GM20431 (cell line): ENCODE data around the gene PLCL2.

Source experiments
- in situ Hi-C: fragments of 300-500 bp; cut with MseI, MboI; formaldehyde crosslinking; loops from one replicate; pipeline ENCODE4 v1.15.0; 2020; ENCODE audit warnings: low sequenced_read_pairs; ENCODE audit not compliant: unreplicated experiment

PLCL2 gene

DNA sequence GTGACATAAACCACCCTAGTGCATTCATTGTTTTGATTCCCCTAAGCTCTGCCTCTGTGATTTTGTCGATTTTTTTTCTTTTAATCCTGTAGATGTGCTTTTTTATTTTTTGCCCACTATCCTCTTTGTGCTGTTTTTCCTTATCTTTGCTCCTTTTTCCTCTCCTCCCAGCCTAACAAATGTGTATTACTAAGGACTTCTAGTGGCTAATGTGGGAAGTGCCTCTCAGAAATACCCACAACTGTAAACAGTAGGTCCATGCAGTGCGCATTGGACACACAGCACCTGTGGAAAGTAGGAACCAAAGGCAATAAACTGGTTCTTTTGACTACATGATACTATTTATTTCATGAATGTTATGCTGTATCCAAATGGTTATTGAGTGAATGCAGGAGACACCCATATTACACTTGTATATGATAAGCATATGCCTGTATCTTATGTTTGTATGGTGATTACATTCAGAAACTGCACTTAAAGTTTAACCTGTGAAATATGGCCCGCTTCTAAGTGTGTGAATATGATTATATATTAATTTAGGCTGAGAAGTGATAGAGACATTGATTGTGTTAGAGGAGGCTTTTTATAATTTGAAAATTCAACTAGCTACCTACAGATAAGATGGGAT is 147.8 kb downstream of the PLCL2 start:
- in situ Hi-C loops = loop anchor here (25.0 kb wide), 1 partner anchor 195 kb away; no protein-coding TSS in a partner anchor

DNA sequence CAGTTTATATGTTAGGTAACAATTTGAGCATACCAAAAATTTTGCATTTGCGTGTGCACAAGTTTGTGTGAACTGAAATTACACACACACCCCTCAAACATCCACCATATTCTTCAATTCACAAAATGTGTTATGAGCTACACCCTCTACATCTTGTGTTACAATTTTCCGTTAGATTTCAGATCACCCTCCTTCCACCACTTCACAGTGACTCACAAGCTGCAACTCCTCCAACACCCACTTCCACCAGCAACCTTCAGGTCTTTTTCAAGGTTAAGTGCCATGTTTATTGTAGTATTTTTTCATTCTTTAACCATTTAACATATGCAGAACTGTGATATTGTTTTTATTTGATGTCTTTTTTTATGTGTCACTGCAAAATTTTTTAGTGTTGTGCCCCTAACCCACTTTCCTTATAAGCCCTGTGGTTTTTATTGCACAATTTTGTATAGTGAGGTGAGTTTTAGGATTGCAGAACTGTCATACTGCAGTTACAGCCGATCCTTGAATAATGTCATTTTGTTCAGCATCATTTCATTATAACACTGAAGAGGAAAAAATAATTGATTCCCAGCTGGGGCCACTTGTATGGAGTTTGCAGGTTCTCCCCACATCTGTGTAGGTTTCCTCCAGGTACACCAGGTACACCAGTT is 148.9 kb downstream of the PLCL2 start:
- in situ Hi-C loops = loop anchor here (25.0 kb wide), 1 partner anchor 196 kb away; no protein-coding TSS in a partner anchor

- in situ Hi-C loops = loop anchor here (25.0 kb wide), 1 partner anchor 198 kb away; no protein-coding TSS in a partner anchor
Measured at GRCh38 chr3:17035033-17035432, 150.3 kb downstream of the PLCL2 start.

DNA sequence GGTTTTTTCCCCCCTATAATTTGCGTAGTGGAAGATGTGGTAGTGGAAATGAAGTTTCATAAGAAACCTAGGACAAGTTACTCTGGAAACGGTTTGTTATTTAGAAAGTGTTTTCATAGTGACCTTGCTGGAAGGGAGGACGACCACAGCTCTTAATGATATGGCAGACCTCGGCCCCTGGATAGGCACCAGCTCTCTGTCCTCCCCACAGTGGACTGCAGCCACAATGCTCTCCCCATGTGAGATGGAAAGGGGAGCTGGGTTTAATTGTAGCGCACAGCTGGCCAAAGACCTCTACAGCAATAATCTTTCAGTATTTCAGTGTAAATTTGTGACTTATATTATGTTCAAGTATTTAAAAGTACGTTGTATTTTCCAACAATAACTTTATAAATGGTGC is 151.2 kb downstream of the PLCL2 start:
- in situ Hi-C loops = loop anchor here (25.0 kb wide), 1 partner anchor 199 kb away; no protein-coding TSS in a partner anchor

- in situ Hi-C loops = loop anchor here (25.0 kb wide), 1 partner anchor 201 kb away; no protein-coding TSS in a partner anchor
Measured at GRCh38 chr3:17038141-17038540, 153.4 kb downstream of the PLCL2 start.

- in situ Hi-C loops = loop anchor here (25.0 kb wide), 1 partner anchor 202 kb away; no protein-coding TSS in a partner anchor
Measured at GRCh38 chr3:17038900-17039553, 154.3 kb downstream of the PLCL2 start.

DNA sequence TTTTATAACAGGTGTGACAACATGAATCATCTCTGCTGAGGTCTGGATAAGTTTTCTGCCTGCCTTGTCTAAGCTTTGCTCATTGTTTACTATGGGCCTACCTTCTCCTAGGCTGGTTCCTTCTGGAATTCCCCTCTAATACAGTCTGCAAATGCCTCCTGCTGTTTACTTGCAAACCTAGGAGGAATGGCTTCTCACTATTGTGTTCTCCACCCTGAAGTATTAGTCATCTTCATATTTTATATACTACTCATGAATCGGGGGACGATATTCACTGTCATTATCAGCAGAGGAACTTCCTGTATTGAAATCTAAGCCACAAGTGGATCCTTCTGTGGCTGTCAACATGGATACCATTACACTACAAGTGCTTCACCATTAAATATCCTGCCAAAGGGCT is 154.8 kb downstream of the PLCL2 start:
- in situ Hi-C loops = loop anchor here (25.0 kb wide), 1 partner anchor 202 kb away; no protein-coding TSS in a partner anchor

GRCh38 chr3:17040322-17040989 is 155.7 kb downstream of the PLCL2 start:
- in situ Hi-C loops = loop anchor here (25.0 kb wide), 1 partner anchor 203 kb away; no protein-coding TSS in a partner anchor

DNA sequence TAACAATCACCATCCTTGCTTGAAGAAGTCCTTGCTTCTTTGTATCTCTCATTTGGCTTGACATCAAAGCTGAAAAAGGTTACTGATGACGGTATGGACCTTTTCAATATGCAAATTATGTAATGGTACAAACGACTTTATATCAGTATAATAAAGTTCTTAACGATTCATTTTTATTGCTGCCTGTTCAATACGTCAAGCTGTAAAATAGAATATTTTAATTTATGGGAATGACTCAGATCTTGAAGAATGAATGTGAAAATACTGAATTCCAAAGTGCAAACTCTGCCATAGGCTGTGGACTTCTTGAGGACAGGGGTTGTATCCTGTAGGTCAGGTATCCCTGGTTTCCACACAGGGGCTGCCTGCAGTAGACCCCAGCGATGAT is 156.2 kb downstream of the PLCL2 start:
- in situ Hi-C loops = loop anchor here (25.0 kb wide), 1 partner anchor 204 kb away; no protein-coding TSS in a partner anchor

DNA sequence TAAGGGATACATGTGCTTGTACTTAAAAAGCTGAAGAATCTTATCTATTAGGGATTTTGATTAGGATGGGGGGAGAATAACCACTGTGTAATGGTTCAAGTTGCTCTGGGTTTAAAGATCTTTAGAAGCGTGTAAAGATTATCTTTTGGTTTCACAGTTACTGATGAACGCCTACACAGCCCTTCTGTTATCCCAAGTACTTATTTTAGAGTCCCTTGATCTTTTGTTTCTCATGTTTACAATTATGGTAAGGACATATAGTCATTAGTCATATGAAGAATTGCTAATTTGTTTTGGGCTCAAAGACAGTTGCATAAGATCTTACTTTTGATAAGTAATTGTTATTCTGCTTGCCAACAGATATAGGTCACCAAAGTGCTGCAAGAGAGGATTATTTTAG is 160.1 kb downstream of the PLCL2 start:
- in situ Hi-C loops = loop anchor here (25.0 kb wide), 1 partner anchor 208 kb away; no protein-coding TSS in a partner anchor

GRCh38 chr3:17045705-17046104 is 160.9 kb downstream of the PLCL2 start:
- in situ Hi-C loops = loop anchor here (25.0 kb wide), 1 partner anchor 208 kb away; no protein-coding TSS in a partner anchor

- in situ Hi-C loops = loop anchor here (25.0 kb wide), 1 partner anchor 209 kb away; no protein-coding TSS in a partner anchor
Measured at GRCh38 chr3:17046623-17047022, 161.9 kb downstream of the PLCL2 start.

DNA sequence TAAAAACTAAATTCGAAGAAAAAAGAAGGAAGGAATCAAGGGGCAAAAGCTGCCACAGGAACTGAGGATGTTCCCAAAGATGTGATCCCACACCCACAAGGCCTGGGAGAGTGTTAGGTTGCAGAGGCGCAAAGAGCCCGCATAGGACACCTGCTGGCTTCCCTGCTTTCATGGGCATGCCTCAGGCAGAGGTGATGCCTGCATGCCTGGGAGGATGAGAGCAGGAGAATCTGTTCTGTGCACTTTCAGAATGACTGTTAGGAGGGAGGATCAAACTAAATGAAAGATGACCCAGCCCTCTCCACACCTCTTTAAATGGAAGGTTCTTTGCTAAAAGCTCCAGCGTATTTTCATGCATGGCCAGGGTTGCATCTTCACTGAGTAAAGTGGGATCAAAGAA is 162.4 kb downstream of the PLCL2 start:
- in situ Hi-C loops = loop anchor here (25.0 kb wide), 1 partner anchor 210 kb away; no protein-coding TSS in a partner anchor

DNA sequence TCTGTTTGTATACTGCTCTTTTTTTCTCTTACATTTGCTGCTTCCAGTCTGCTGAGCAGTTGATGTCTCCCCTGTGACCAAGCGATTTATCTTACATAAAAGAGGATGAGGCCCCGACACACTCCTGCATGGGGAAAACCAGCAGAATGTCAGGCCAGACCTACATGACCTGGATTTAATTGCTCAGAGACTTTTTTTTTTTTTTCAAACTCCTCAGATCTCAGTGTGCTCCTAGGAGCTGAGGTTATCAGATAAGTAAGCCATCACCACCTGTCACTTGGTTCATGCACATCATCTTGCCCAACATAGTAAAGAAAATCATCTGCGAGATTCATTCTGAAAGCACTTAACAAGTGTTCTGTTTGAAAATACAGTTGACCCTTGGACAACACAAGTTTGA is 163.1 kb downstream of the PLCL2 start:
- in situ Hi-C loops = loop anchor here (25.0 kb wide), 1 partner anchor 211 kb away; no protein-coding TSS in a partner anchor

DNA sequence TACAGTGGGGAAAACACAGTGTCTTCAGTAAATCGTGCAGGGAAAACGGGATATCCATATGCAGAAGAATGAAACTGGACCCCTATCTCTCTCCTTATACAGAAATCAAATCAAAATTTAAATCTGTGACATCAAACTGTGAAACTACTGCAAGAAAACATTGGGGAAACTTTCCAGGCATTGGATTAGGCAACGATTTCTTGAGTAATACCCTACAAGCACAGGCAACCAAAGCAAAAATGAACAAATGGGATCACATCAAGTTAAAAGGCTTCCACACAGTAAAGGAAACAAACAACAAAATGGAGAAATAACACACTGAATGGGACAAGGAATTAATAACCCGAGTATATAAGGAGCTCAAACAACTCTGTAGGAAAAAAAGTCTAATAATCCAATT is 165.3 kb downstream of the PLCL2 start:
- in situ Hi-C loops = no loop called here

DNA sequence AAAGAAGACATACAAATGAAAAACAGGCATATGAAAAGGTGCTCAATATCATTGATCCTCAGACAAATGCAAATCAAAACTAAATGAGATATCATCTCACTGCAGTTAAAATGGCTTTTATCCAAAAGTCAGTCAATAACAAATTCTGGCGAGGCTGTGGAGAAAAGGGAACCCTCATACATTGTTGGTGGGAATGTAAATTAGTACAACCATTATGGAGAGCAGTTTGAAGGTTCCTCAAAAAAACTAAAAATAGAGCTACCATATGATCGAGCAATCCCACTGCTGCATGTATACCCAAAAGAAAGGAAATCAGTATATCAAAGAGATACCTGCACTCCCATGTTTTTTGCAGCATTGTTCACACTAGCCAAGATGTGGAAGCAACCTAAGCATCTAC is 165.8 kb downstream of the PLCL2 start:
- in situ Hi-C loops = no loop called here

- in situ Hi-C loops = no loop called here
Measured at GRCh38 chr3:17052363-17052762, 167.6 kb downstream of the PLCL2 start.

GRCh38 chr3:17054301-17054981 is 169.7 kb downstream of the PLCL2 start:
- in situ Hi-C loops = no loop called here

GRCh38 chr3:17054982-17055343 is 170.2 kb downstream of the PLCL2 start:
- in situ Hi-C loops = no loop called here
